ENCODE data around the gene ABL1.

DNA sequence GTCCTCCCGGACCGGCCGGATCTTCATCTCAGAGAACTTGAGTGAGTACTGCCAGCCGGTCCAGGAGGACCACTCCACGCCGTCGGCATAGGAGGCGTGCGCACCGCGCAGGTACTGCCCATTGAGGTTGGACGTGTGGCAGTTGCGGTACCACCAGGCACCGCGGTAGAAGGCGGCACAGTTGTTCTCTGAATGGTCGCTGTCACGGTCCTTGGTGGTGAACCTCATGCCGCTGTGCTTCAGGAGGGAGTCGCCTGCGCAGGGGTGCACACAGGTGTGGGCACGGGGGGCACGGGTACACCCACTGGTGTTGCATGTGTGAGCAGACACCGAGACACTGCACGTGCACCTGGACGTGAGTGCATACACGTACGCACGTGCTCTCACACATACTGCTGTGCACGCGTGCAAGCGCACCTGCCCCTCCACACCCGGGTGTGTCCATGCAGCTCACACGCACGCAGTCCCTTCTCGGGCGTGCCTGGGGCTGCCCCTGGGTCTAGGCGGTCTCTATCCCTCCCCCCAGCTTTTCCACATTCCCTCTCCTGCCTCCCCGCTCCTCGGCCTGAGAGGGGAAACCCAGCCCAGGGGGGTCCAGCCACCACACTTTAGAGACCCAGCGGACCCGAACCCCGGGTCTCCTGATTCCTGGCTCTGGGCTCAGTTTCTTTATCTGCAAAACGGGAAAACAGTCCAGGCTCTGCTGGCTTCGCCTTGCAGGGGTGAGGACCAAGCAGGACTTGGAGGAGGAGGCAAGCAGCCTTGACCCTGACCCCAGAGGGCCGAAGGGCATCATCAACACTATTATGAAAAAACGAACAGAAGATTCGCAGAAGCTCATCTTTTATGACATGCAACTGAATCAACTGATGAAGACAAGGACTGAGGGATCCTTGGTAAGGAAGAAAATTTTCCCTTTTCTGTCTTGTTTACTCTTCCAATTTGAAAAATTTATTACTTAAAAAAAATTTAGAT lies 69.3 kb downstream of the ABL1 start:
- TF ChIP-seq, protein P1, sequence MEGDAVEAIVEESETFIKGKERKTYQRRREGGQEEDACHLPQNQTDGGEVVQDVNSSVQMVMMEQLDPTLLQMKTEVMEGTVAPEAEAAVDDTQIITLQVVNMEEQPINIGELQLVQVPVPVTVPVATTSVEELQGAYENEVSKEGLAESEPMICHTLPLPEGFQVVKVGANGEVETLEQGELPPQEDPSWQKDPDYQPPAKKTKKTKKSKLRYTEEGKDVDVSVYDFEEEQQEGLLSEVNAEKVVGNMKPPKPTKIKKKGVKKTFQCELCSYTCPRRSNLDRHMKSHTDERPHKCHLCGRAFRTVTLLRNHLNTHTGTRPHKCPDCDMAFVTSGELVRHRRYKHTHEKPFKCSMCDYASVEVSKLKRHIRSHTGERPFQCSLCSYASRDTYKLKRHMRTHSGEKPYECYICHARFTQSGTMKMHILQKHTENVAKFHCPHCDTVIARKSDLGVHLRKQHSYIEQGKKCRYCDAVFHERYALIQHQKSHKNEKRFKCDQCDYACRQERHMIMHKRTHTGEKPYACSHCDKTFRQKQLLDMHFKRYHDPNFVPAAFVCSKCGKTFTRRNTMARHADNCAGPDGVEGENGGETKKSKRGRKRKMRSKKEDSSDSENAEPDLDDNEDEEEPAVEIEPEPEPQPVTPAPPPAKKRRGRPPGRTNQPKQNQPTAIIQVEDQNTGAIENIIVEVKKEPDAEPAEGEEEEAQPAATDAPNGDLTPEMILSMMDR (IDR thresholded peaks at IDR 0.05; ENCODE audit: borderline replicate concordance, extremely low read depth, low read length, poor library complexity, severe bottlenecking) = no peak
- no peak for TF ChIP-seq EZH2 (IDR thresholded peaks at IDR 0.05; ENCODE audit: borderline replicate concordance, low read depth, low read length, severe bottlenecking)
